GM19035 (cell line): ENCODE data around the gene GSG1.

Experiments
- ATAC-seq: cut with Tn5 transposase; IDR thresholded peaks from one replicate; pipeline ENCODE4 v1.9.1; 2021; ENCODE audit not compliant: unreplicated experiment

Gene GSG1

DNA sequence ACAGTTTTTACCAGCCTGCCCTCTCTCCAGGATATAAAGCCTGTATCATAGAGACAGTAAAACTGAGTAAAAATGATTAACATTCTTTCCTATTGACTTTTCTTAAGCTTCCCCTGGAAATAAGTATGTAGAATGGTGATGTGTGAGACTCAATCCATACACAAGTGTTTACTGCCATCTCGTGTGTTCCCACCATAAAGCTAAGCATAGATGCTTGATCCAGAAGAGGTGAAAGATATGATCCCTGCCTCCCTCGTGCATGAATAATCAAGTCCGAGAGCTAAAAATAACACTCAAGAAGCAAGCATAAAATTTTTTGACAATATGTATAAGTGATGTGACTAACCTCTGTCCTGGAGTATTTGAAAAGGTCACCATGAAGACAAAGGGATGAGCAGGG is 16.9 kb upstream of the GSG1 start:
- ATAC-seq = no peak

DNA sequence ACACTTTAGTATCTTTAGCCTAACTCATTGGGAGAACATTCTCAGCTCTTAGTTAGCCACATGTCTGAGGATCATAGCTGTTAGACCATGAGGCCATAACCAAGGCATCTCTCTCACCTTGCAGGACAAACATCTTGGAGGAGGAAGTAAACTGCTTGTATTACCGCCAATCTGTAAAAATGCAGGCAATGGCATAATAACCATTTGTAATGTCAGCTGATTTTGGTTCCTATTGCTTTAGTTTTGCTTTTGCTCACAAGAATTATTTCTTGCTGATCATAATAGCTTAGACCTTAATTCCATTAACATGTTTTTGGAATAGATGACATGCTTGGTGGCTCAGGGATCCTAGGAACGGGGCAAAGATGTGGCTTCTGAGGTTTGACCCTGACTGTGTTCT is 16.4 kb upstream of the GSG1 start:
- no peak for ATAC-seq

DNA sequence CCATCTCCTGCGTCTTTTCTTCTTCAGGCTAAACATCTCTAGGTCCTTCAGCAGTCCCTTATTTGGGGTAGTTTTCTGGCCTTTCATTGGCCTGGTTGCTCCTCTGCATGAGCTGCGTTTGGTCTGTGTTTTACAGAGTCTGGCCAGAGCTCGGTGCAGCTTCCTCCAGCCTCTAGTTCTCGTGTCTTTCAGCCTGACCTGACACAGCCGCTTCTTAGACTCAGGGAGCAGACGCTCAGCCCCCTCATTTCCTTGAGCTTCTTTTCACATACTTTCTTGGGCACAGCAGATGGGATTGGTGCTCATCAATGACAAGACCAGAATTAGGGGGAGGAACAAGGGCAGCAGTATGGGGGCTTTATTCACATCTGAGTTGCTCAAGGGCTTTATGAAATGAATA is 13.6 kb upstream of the GSG1 start:
- no peak for ATAC-seq

DNA sequence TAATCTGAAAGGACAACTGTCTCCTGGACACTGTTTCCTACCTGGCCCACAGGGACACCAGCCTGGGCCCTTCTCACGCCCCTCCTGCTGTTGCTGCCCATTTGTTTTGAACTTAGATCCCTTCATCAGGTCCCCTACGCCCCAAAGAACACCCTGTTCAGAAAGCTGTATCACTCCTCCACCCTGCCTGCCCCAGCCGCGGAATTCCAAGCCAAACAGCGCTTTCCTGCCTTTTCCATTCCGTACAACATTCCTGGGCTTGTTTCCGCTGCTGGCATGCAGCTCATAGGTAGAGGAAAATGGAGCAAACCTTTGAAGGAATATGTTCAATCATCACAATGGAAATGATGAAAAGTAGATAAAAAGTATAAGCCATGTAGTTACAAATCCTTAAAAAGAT is 12.8 kb upstream of the GSG1 start:
- ATAC-seq = no peak

DNA sequence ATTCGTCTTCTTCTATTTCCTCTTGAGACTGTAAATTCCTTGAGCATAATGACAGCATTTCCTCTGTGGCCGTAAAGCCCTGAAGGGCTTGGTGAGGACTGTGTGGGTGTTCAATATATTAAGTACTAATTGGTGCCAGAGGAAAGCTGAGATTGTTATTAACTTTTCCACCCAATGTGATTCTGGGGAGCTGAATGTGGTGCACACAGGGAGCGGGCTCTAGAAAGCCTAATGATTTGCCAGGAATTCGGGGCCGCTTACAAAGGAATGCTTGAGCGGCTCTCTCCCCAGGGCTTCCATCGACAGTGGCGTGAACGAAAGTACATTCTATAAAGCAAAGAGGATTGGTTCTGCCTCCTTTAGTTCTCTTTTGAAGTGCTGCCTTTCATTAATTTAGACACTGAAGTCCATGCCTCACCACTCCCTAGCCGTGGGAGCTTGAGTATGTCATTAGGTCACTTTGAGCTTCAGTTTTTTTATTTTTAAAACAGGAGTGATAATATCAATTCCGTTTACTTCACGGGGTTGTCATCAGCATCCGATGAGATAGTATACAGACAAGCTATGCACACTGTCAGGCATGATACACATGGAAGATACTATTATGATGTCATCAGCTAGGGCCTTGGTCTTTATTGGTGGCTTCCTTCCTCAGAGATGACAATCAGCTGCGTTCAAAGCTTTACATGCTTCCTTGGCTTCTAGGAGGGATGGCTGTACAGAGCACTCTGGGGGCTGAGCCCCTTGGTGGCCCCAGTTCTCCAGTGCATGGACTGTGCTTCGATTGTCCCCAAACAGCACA is 11.0 kb upstream of the GSG1 start:
- no peak for ATAC-seq

DNA sequence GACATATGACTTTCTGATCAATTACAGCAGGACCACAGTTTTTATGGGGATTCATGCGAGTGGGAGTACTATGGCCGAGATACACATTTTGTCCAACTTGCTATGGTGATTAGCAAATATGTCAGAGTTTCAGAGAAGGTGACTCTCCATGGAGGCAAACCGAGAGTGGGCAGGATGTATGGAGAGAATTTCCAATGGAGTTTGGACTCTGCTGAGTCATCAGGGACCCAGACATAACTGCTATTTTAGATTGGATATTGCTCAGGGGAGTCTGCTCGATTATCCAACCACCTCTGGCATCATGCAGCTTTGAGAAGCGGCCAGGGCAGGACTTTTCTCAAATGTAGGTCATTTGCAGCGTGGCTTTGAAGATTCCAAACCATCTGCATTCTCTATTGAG is 9.5 kb upstream of the GSG1 start:
- no peak for ATAC-seq

DNA sequence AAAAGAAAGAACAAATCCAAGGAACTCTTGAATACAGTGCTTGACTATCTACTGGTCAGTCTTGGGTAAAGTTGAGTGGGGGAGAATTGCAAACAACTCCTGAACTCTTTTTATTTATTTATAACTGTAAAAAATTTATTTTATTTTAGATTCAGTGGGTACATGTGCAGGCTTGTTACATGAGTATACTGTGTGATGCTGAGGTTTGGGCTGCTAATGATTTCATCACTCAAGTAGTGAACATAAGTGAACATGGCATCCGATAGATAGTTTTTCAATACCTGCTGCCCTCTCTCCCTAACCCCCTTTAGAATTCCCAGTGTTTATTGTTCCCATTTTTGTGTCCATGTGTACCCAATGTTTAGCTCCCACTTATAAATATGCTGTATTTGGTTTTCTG is 3.2 kb upstream of the GSG1 start:
- no peak for ATAC-seq

DNA sequence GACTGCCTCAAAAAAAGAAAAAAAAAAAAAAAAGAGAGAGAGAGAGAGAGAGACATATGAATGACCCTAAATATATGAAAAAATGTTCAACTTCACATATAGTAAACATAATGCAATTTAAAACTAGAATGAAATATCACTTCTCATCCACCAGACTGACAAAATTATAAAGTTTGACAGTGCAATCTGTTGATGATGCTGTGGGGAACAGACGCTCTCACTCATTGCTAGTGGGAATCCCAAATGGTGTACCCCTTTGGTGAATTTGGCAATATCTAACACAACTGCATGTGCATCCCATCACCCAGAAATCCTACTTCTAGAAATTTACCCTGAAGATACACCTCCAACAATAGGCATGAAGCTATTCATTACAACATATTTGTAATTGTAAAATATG is 2.3 kb upstream of the GSG1 start:
- ATAC-seq = no peak

DNA sequence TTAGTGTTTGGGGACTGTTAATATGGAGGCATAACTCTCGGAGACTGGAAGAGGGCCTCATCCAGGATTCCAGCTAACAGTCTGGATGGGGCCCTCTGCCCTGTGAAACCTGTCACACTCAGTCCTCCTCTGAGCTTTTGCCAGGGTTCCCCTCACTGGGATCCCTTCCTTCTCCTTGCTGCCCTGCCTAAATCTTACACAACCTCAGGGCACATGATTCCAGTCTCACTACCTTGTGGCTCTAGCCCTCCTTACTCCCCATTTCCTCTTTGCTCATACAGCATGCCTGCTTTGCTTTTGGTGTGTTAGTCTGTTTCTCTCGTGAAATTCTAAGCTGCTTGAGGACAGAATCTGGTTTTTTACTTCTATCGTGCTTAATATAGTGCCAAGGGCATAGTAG is 942 bp upstream of the GSG1 start:
- ATAC-seq = no peak

DNA sequence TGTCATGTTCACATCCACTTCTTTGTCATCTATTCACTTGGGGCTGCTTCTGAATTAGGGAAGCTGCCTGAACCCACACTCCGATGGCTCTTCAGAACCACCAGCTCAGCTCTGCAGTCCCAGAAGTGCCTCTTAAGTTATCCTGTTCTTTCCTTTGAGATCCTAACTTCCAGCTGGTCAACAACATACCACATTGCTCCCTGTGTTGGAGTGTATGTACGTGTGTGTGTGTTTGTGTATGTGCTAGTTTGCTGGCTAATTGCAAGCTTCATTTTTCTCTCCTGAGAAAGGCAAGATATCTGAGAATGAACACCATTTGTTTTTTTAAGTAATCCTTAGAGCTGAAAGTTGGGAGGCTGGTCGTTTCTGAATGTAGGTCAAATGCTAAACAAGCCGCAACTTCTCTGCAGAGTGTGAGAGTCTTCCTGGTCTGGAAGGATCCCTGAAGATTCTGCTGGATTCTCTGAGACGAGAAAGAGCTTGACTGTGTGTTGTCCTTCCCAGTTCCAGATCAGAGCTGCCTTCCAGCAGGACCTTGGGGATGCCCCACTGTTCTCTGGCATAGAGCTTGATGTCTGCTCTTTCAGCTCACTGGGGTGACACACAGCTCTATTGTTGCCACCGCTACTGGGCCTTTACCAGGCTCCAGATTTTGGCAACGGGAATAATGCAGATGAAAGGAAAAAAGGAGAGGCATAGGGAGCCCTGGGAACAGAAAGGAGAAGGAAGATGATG is 839 bp downstream of the GSG1 start:
- ATAC-seq = no peak

DNA sequence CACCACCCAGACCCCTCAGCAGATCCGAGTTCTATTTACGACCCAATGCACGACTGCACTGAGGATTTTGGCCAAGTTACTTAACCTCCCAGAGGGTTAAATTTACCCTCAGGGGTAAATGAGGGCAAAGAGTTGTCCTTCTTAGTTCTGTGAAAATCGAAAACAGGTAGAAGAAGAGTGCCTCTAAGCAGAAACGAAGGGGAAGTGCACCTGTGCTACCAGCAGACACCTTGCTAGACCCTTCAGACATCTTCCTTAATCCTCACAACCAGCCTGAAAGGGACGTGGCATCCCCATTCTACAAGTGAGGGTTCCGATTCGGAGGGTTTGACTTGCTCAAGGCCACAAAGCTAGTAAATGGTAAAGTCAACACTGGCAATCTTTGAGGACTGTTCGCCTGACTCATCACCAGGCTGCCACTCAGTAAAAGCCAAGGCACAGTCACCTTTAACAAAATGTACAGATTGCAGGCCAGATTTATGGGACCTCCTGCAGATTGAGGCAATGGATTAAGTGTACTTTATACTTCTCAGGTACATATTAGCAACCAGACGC is 1.6 kb downstream of the GSG1 start:
- ATAC-seq = no peak

DNA sequence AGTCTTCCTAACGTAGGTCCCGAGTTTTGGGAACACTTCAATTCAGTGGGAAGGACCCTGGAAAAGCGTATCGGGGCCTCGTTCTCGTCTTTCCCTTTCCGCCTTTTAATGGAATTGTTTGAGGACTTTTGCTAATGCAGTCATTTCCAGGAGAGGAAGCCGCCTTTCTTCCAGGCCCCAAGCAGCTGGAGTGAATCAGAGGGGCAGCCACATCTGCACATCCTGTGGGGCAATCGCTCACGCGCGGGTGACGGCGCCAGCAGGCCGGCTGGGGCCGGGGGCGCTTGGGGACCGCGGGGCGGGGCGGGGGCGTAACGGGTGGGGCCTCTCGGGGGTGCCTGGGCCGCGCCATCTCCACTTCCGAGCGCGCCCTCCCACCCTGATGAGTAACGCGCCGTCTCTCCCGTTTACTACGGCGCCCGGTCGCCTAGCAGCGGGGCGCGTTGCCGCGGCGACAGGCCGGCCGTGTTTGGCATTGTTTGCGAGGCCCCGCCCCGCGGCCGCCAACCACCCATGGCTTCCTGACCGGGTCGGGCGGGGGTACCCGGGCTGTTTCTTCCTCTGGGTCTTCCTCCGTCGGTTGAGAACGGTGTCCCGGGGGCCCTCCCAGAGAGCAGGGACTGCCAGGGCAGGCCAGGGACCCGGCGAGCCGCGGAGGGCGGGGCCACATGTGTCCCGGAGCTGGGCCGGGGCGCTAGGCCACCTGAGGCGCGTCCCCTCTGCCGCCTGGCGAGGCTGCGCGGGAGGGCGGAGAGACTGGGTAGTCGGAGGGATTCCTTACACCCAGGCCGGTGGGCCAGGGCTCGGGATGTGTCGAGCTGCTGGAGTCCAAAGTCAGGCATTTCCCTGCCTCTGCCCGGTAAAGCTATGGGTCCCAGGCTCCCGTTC is 2.3 kb downstream of the GSG1 start:
- peak; percentile 85 for ATAC-seq

DNA sequence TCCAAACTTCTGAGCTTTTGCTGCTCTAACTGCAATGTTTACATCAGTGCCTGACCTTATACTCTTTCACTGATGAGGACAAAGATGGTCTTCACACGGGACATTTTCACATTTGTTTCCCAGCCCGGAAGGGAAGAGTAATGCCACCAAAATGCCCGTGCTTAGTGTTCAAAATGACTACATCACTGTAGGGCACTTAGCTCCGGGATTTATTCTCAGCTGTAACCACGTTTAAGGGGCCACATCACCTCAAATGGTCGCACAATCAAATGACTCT is 2.9 kb downstream of the GSG1 start:
- ATAC-seq = no peak

DNA sequence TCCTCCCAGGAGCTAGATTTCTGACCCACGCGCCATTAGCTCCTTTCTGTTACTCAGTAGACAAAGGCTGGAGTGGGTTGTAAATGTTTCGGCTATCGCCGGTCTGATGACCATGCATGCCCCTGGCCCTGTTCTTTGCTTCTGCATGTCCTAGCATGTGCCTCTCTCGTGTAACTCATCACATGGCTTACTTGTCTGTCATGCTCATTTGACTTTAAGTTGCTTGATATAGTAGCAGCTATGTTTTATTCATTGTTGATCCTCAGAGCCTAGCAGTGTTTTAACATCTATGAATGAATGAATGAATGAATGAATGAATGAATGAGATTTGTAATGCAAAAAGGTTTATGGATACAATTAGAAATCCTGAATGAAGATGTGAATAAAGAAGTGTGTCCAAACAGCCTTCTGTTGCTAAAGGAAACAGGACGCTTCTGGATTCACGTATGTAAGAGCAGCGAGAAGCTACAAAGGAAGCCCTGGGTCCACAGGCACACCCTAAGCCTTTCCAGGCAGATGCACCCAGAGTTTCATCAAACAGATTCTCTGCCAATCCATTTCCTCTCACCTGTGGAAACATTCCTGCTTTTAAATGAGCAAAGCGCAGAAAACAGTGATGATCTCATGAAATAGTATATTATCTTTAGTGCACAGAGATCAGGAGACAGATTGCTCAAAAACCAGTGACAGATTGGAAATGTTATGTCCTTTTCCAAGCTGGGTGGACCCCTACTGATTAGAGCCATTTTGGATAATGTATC is 3.4 kb downstream of the GSG1 start:
- ATAC-seq = no peak

DNA sequence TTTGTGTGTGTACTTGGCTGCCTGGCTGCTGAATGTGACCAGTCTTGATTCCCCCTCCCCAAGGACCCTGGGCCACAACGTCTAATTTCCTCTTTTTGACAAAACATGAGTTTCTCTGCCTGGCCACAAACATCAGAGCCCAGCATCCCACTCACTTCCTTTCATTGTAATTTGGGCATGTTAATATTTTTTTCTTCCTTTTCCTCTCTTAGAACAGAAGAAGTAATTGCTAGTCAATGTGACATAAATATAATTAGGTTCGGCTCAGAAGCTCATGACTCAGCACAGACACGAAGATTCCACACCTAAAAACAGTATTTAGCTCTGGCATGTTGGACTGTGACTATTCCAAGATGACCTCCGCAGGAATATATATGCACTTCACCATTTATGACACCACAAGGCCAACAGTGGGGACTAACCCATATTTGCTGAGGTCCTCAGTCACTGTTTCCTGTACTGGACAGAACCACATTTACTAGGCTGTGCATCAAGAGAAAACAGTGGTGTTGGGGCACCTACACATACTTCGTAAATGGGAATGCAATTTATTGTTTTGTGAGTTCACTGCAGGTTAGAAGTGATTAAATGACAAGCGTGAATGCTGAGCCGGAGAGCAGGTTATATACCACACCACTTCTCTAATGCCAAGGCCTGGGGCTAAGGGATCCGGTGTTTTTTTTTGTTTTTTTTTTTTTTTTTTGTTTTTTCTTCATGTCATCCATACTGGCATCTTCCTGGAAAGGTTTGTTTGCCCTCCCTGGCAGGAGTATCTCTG is 4.2 kb downstream of the GSG1 start:
- no peak for ATAC-seq

DNA sequence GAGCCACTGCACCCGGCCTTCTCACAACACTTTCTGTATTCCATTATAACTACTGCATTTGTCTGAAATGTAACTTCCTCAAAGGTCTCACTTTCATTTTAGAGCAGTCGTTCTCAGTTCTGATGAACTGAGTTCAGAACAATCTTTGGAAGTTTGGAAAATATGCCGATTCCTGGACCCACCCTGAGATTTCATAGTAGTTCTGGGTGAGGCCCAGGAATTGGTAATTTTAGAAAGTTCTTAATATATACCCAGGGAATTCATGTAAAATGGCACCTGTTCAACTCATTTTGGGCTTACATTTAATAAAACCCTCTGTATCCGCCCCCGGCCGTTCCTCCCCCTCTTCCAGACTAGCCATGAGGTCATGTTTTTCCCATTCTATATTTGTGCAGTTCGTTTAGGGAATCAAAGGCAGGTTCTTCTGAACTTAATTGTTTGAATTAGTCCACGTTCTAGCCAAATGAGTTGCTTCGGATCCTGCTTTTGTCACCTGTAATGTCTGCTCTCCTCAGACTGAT is 5.9 kb downstream of the GSG1 start:
- no peak for ATAC-seq

DNA sequence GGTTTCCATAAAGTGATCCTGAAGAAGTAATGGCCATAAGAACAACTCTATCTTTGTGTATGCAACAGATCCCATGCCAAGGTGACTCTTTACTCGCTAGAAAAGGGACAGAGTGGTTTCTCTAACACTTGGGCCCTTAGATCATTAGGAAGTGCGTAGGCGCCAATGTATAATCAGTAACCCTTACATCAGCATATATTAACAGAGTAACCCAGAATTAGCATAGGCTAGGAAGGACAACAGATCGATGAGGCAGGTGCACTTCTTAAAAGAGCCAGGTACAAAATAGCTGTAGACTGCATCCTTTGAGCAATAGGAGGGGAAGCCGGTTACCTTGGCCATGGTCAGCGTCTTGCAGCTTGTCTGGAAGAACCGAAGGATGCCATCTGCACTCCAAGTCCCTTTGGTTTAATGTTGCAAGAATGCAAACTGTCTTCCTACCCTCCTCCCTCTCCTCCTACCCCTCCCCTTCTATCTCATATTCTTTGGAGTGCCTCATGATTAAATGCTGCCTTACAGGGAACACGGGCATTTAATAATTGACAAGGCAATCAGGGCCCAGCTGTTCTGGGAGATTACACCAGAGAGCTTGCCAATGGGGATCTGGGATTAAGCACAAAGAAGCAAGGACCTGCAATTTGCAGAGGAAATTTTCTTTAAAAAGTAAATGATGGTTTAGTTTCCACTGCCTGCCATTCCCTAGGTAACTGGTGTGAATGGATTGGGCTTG is 8.0 kb downstream of the GSG1 start:
- ATAC-seq = no peak

DNA sequence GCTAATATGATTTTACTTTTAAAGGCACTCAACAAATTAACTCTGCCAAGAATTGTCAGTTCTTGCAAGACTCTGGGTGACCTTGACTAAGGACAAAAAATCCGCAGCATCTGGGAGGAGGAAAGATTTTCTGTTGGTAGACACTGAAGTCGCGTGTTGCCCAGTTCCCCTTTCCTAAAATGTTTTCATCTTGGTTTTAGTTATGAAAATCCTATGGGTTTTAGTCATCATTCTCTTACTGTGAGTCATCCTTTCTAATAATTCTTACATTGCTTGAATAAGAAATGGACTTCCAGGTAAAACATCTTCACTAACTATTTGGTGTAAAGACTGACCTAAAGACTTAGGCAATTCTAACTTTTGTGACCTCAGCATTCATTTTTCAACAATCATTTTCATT is 9.1 kb downstream of the GSG1 start:
- no peak for ATAC-seq

DNA sequence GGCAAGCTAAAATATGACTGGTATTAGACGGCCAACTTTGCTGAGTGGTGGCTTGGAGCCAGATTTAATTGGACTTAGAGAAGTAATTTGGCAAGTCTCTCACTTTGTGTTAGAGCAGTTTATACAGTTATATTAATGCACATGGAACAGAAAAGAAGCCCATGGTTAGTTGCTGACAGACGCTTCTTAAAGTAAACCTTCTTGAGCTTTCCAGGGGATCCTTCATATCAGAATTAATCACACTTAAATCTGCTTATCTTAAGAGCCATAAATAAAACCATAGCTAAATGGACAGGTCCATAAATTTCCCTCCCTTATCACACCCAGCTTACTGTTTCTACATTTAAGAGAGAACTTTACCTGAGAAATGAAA is 9.6 kb downstream of the GSG1 start:
- no peak for ATAC-seq
